Keratinocyte (primary cell): ENCODE data around the gene MS4A15.

Experiments used
- CTCF ChIP-seq, 3 experiments: IDR thresholded peaks in 1 of 3; conservative IDR thresholded peaks in 1 of 3; optimal IDR thresholded peaks in 1 of 3; 2 replicates in 2 of 3; 3 replicates in 1 of 3; pipeline versions ENCODE3 to v1.5.1; 2011; ENCODE audit warnings: low read length in 3 of 3, mild to moderate bottlenecking in 3 of 3, moderate library complexity in 2 of 3, control low read depth in 1 of 3, inconsistent platforms in 1 of 3; ENCODE audit not compliant: insufficient read depth in 2 of 3; ENCODE audit errors: extremely low read depth in 1 of 3
- EZH2 ChIP-seq: IDR thresholded peaks from one replicate; pipeline ENCODE4 v1.6.1; 2012; ENCODE audit warnings: inconsistent platforms, mild to moderate bottlenecking, low read length, moderate library complexity

- TF ChIP-seq CTCF (optimal IDR thresholded peaks at IDR 0.05 in 1 of 3, IDR thresholded peaks at IDR 0.05 in 1 of 3, conservative IDR thresholded peaks at IDR 0.05 in 1 of 3; ENCODE audit: extremely low read depth in 1 of 3, insufficient read depth in 2 of 3, low read length in 3 of 3) = no peak
- no peak for TF ChIP-seq EZH2
Measured at GRCh38 chr11:60717956-60718355, 38.7 kb upstream of the MS4A15 start.
